Aorta (tissue), 5 donors: Measurements from ENCODE around the gene MUC13. TPM values are rescaled to one million over a fixed set of nuclear protein-coding genes. Genes with fewer than 3 reads are reported as not detected.

Experiments
- ATAC-seq: fragments of 200-7000 bp; cut with Tn5 transposase; one replicate; pipeline ENCODE4 v1.9.1; 2022; ENCODE audit warnings: moderate library complexity; ENCODE audit not compliant: low FRiP score
- DNase-seq, 2 donors: peaks; one replicate each; pipeline ENCODE4 v3.0.0-alpha.2; 2020
- H3K27ac ChIP-seq, 2 donors: one replicate each; pipeline ENCODE4 v1.5.1; 2013; ENCODE audit warnings: low read length in 2 of 2, mild to moderate bottlenecking in 2 of 2, moderate library complexity in 2 of 2, control low read depth in 1 of 2, inconsistent platforms in 1 of 2, low read depth in 1 of 2
- H3K27me3 ChIP-seq, 2 donors: one replicate each; pipeline ENCODE4 v1.6.1; 2013; ENCODE audit warnings: control low read depth in 1 of 2, low read length in 1 of 2, mild to moderate bottlenecking in 1 of 2, moderate library complexity in 1 of 2; ENCODE audit not compliant: insufficient read depth in 2 of 2, control insufficient read depth in 1 of 2
- H3K36me3 ChIP-seq, 2 donors: one replicate each; pipeline ENCODE4 v1.6.1; 2013; ENCODE audit warnings: control low read depth in 1 of 2, low read length in 1 of 2, mild to moderate bottlenecking in 1 of 2; ENCODE audit not compliant: insufficient read depth in 2 of 2, control insufficient read depth in 1 of 2
- H3K4me1 ChIP-seq, 2 donors: one replicate each; pipeline ENCODE4 v1.6.1; 2013; ENCODE audit warnings: low read length in 2 of 2, control low read depth in 1 of 2, mild to moderate bottlenecking in 1 of 2, moderate library complexity in 1 of 2; ENCODE audit not compliant: insufficient read depth in 2 of 2, control insufficient read depth in 1 of 2
- H3K4me3 ChIP-seq, 2 donors: one replicate each; pipeline ENCODE4 v1.5.1; 2013; ENCODE audit warnings: low read length in 2 of 2, control low read depth in 1 of 2, mild to moderate bottlenecking in 1 of 2
- H3K9me3 ChIP-seq: one replicate; pipeline ENCODE4 v1.6.1; 2013; ENCODE audit warnings: mild to moderate bottlenecking, low read length; ENCODE audit not compliant: control insufficient read depth
- WGBS, 2 donors: extraction: QIAGEN DNeasy Blood & Tissue Kit; methylation state at CpG; one replicate each; pipeline ENCODE4 v1.1.7; 2013; 5-methylcytosine and 5-hydroxymethylcytosine counted together
- intact Hi-C, 2 donors: fragments of 100-400 bp; cut with DNase I; formaldehyde crosslinking; loops; one replicate each; pipeline versions ENCODE4 v1.14.2 to v1.15.0; 2022
- long read RNA-seq, 2 donors: library from polyadenylated mRNA; unstranded; transcript quantifications; one replicate each; pipeline ENCODE4 v2.0.0, GENCODE V29; 2020 to 2021
- polyA plus RNA-seq, 2 donors: library from polyadenylated mRNA; stranded (reverse); fragments of 200-250 nt; gene quantifications; one replicate each; pipeline ENCODE4 v1.2.3, GENCODE V29; 2013
- total RNA-seq, 2 donors: library from RNA; stranded (reverse); fragmentation: NEBNext Ultra II Directional; extraction: Animal tissue kit (Norgen Biotek cat#: 25700); gene quantifications; one replicate each; pipeline ENCODE4 v1.2.1, GENCODE V29; 2021
- donor health status: healthy with polysubstance abuse.
- donor health status: Bipolar disorder and iron deficiency.
- donor health status: DM: no; HTN: no; CAD: no.
- donor health status: DM: no; HTN: no; CAD: no.
- donor health status: DM: yes; HTN: yes; CAD: no.

Gene MUC13
- total RNA-seq (under 1 TPM in 1 of 2 donors, not detected in 1; 0.18 TPM), polyA plus RNA-seq (10 to 100 TPM in 1 of 2 donors, under 1 TPM in 1; 0.54 to 16.5 TPM)
- long read RNA-seq, donor 1, result 0 reads
- long read RNA-seq, donor 2, result 0 reads

- intact Hi-C loops, result loop anchor here in 1 of 2 donors (10.0 kb wide), 1 partner anchor 500 kb away; no protein-coding TSS in a partner anchor
- H3K27me3 ChIP-seq, result no peaks in the 10 kb centered on the region
- WGBS, 2 donors, result 86 to 89% methylated on average over 5 of the region's 5 CpGs
- ATAC-seq, result no peak
- no peaks in the 10 kb centered on the region for H3K36me3 ChIP-seq
- no peaks in the 10 kb centered on the region for H3K9me3 ChIP-seq
- H3K4me3 ChIP-seq, result no peak within 1 kb of the TSS
- no peak within 1 kb of the TSS for H3K27ac ChIP-seq
- no peaks in the 10 kb centered on the region for H3K4me1 ChIP-seq
- DNase-seq, result no peak
These were observed at the start of gene MUC13 for GRCh38 chr3:124934577-124934976. MUC13 (minus strand) TSS chr3:124934751; CDS start chr3:124934712, 39 bp downstream.

DNA sequence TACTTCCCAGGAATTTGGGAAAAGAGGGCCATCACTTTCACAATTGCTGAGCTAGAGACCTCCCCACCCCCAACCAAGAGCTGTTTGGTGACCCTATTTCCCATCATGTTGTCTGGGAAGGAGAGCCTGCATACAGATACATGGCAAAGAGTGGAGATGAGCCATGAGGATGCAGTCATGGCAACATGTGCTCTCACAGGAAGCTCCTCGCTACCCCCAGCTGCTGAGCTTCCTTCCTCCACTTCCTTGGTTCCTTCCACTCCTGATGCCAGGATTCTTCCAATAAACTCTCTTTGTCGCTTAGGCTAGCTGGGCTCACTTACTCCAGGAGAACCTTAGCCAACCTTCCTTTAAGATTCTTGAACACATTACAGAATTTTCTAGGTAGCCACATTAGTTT lies 48.3 kb upstream of the MUC13 start:
- no peak for ATAC-seq
- DNase-seq, result no peak
- intact Hi-C loops, result no loop called here

DNA sequence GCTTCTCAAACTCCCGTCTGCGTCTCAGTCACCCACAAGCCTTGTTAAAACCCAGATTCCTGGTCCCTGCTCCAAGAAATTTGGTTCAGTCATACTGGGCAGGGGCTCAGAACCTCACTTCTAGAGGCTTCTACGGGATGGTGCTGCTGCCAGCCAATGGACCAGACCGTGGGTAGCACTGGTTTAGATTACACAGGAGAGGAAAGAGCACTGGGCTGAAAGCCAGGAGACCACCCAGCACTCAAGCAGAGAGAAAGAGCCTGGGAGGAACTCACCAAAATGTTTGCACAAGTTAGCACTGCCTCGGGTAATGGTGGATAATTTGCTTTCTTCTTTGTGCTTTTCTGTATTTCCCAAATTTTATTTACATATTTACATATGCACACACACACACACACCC lies 46.9 kb upstream of the MUC13 start:
- ATAC-seq, result no peak
- no peaks in the 10 kb centered on the region for H3K27me3 ChIP-seq
- DNase-seq, result no peak
- no peaks in the 10 kb centered on the region for H3K4me1 ChIP-seq
- H3K4me3 ChIP-seq, result no peak overlapping the region
- no peaks in the 10 kb centered on the region for H3K9me3 ChIP-seq
- intact Hi-C loops, result no loop called here
- no peak overlapping the region for H3K27ac ChIP-seq
- 25 to 33% methylated on average over 5 of the region's 5 CpGs for WGBS, 2 donors
- peaks cover 0 to 2% of the 10 kb centered on the region in 2 donors for H3K36me3 ChIP-seq

More for the DNA sequence above, 48.3 kb upstream of the MUC13 start:
- H3K4me1 ChIP-seq, result no peaks in the 10 kb centered on the region
- H3K9me3 ChIP-seq, result no peaks in the 10 kb centered on the region
- no peak overlapping the region for H3K4me3 ChIP-seq
- peaks cover 0 to 2% of the 10 kb centered on the region in 2 donors for H3K36me3 ChIP-seq
- H3K27ac ChIP-seq, result no peak overlapping the region
- H3K27me3 ChIP-seq, result no peaks in the 10 kb centered on the region
- 92 to 96% methylated on average over 2 of the region's 2 CpGs for WGBS, 2 donors

- H3K4me1 ChIP-seq, result no peaks in the 10 kb centered on the region
- intact Hi-C loops, result no loop called here
- H3K27ac ChIP-seq, result no peak overlapping the region
- no peaks in the 10 kb centered on the region for H3K27me3 ChIP-seq
- H3K9me3 ChIP-seq, result no peaks in the 10 kb centered on the region
- no peak overlapping the region for H3K4me3 ChIP-seq
- peaks cover 4 to 7% of the 10 kb centered on the region in 2 donors for H3K36me3 ChIP-seq
- no peak for ATAC-seq
- WGBS, 2 donors, result 95 to 97% methylated on average over 7 of the region's 7 CpGs
- no peak for DNase-seq
These were observed 44.1 kb upstream of the MUC13 start for GRCh38 chr3:124978627-124979026.

- intact Hi-C loops, result no loop called here
- H3K4me3 ChIP-seq, result no peak overlapping the region
- no peaks in the 10 kb centered on the region for H3K27me3 ChIP-seq
- H3K36me3 ChIP-seq, result peaks cover 4 to 7% of the 10 kb centered on the region in 2 donors
- no peak for DNase-seq
- no peak for ATAC-seq
- no peaks in the 10 kb centered on the region for H3K9me3 ChIP-seq
- H3K4me1 ChIP-seq, result no peaks in the 10 kb centered on the region
- H3K27ac ChIP-seq, result no peak overlapping the region
- 93 to 95% methylated on average over 6 of the region's 6 CpGs for WGBS, 2 donors
These were observed 41.8 kb upstream of the MUC13 start for GRCh38 chr3:124976383-124976782.

DNA sequence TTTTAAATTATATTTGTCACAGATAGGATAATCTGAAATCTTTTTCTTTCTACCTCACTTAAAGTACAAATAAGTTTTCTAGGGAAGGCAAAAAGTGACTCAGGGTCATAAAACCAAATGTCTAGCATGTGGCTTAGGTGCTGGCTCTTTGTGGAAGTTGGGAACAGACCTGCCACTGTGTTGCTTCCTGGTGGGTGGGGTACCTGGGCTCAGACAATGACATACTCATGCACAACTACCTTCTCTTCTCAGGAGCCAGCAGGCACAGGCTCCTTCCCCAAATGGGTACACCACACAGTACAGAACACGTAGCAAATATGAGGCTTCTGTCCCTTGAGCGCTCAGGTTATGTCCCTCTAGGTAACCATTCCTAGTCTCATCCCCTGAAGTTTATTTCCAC lies 40.1 kb upstream of the MUC13 start:
- Histone ChIP-seq H3K36me3 (peaks cover 4 to 7% of the 10 kb centered on the region in 2 donors), H3K27me3 (no peaks in the 10 kb centered on the region), H3K9me3 (no peaks in the 10 kb centered on the region), H3K4me3 (no peak overlapping the region), H3K27ac (no peak overlapping the region), H3K4me1 (no peaks in the 10 kb centered on the region)
- WGBS, 2 donors, result 96 to 98% methylated on average over 2 of the region's 2 CpGs
- DNase-seq (no peak), ATAC-seq (no peak)
- intact Hi-C loops, result no loop called here

DNA sequence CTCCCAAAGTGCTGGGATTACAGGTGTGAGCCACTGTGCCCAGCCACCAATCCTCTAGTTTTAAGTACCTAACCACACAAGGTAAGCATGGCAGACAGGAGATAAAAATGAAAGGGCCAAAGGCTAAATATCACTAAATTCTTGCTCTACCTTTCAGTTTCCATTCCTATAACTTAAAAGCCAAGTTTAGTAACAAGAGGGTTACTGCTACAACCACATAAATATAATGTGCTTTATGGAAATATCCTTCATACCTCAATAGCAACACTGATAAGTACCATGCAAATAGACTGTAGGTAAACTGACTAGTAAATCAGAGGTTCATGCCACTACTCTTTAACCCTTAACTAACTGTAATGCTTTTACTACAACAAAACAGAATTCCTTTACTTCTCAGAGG lies 38.7 kb upstream of the MUC13 start:
- H3K27ac ChIP-seq, result no peak overlapping the region
- no peak overlapping the region for H3K4me3 ChIP-seq
- no peaks in the 10 kb centered on the region for H3K4me1 ChIP-seq
- H3K36me3 ChIP-seq, result peaks cover 4 to 7% of the 10 kb centered on the region in 2 donors
- ATAC-seq (no peak), DNase-seq (no peak)
- H3K9me3 ChIP-seq, result no peaks in the 10 kb centered on the region
- intact Hi-C loops, result no loop called here
- H3K27me3 ChIP-seq, result no peaks in the 10 kb centered on the region

- Histone ChIP-seq H3K27ac (no peak overlapping the region), H3K9me3 (no peaks in the 10 kb centered on the region), H3K4me1 (no peaks in the 10 kb centered on the region), H3K36me3 (peaks cover 4 to 7% of the 10 kb centered on the region in 2 donors), H3K27me3 (no peaks in the 10 kb centered on the region), H3K4me3 (no peak overlapping the region)
- ATAC-seq, result no peak
- intact Hi-C loops, result no loop called here
- DNase-seq, result no peak
- WGBS, 2 donors, result 76 to 78% methylated on average over 3 of the region's 3 CpGs
These were observed 37.9 kb upstream of the MUC13 start for GRCh38 chr3:124972457-124972856.

DNA sequence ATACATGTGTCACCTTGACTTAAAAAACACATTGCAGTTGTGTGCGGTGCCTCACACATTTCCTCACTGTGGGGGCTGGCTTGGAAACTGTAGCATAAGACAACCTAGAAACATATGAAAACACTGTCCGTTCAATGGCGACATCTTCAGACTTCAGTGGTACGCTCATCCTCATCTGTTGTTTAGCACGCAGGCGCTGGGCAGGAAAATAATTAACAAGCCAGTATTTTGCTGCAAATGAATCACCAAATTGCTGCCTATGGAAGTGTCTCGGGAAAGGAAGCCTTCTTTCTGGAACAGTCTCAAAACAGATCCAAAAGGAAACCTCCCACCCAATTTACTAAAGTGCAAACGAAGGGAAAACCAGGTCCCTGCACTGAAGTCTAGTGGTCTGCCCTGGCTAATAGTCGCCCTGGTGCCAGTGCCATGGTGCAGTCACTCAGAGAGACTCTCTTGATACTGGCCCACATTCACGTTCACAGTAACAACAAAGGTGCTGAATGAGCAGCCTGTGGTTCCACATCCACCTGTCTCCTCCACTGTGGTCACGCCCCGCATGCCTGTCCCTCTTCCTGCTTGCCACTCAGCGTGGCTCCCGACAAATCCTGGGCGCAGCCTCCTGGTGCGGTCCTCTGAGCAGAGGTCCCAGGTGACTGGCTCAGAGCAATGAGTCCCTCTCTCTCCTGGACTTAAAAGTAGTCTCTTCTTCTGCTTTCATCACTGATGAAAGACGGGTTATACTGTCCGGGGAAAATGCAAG lies 35.6 kb upstream of the MUC13 start:
- intact Hi-C loops, result no loop called here
- DNase-seq (no peak), ATAC-seq (no peak)
- H3K27me3 ChIP-seq, result no peaks in the 10 kb centered on the region
- H3K36me3 ChIP-seq, result peaks cover 4 to 7% of the 10 kb centered on the region in 2 donors
- H3K4me3 ChIP-seq, result no peak overlapping the region
- H3K4me1 ChIP-seq, result no peaks in the 10 kb centered on the region
- H3K9me3 ChIP-seq, result no peaks in the 10 kb centered on the region
- no peak overlapping the region for H3K27ac ChIP-seq
- WGBS, 2 donors, result 92 to 93% methylated on average over 18 of the region's 18 CpGs
